ENCODE results near the gene CSF2. TPM values are rescaled to one million over a fixed set of nuclear protein-coding genes. Genes with fewer than 3 reads are reported as not detected.
A peak's percentile ranks its signal among the peaks of the same experiment; 100 is the strongest.

The CSF2 gene
- total and polyA plus RNA-seq, 2 of the 4 experiments (the other 2 are of a cell fraction): 0.31 TPM; not detected in 1

- BruUV-seq (replicated peaks): no TSS peak
- Histone ChIP-seq H3K27ac (ENCODE audit: insufficient read depth, low read length) (no peak overlapping the region), H4K5ac (ENCODE audit: low read depth, low read length) (peak overlapping the region; percentile 51; the same call in 1 of the 2 replicates), H3K9ac (ENCODE audit: low read depth, low read length) (no peak overlapping the region), H2BK20ac (ENCODE audit: low read depth, low read length) (peak overlapping the region; percentile 70), H4K91ac (ENCODE audit: insufficient read depth, low read depth, low read length) (no peak overlapping the region), H2AK9ac (replicated peaks; ENCODE audit: low read depth, low read length, poor library complexity) (no peak overlapping the region), H2BK15ac (ENCODE audit: low read depth, low read length) (peak overlapping the region; percentile 81; the same call in 2 of the 3 replicates), H4K8ac (ENCODE audit: low read depth in 2 of 2, low read length in 2 of 2) (peak overlapping the region in 1 of 2 experiments; percentile 32; a peak in 2 of 4 replicates), H3K9me1 (ENCODE audit: insufficient read depth, low read length) (peaks cover 29% of the 10 kb centered on the region), H3K4ac (ENCODE audit: low read depth, low read length) (peak overlapping the region; percentile 72; the same call in 1 of the 2 replicates), H2BK5ac (ENCODE audit: low read depth, low read length, poor library complexity, severe bottlenecking) (peak overlapping the region; percentile 75), H2AK5ac (ENCODE audit: low read depth, low read length) (peak overlapping the region; percentile 87), H3K23ac (ENCODE audit: low read depth, low read length) (no peak overlapping the region), H3K9me3 (ENCODE audit: control insufficient read depth, insufficient read depth, low read length) (no peaks in the 10 kb centered on the region), H3K4me3 (ENCODE audit: insufficient read depth, low read depth, low read length) (no peak overlapping the region), H3K36me3 (ENCODE audit: control insufficient read depth, insufficient read depth, low read length) (no peaks in the 10 kb centered on the region), H3K14ac (replicated peaks; ENCODE audit: low read depth, low read length) (peak overlapping the region; percentile 87), H3K79me1 (ENCODE audit: low read depth in 1 of 2, low read length in 2 of 2) (no peaks in the 10 kb centered on the region), H3K4me2 (ENCODE audit: low read depth, low read length) (no peak overlapping the region), H2AFZ (replicated peaks; ENCODE audit: low read length, poor library complexity) (peak overlapping the region; percentile 12), H4K20me1 (ENCODE audit: insufficient read depth, low read length) (no peaks in the 10 kb centered on the region), H3K56ac (ENCODE audit: extremely low read depth, insufficient read depth, low read length) (no peak overlapping the region), H3K4me1 (ENCODE audit: control insufficient read depth, insufficient read depth, low read length) (peaks cover 22% of the 10 kb centered on the region), H3K27me3 (ENCODE audit: control insufficient read depth, insufficient read depth, low read length) (no peaks in the 10 kb centered on the region), H2BK120ac (ENCODE audit: low read depth, low read length) (peak overlapping the region; percentile 88), H3K18ac (ENCODE audit: low read depth, low read length) (peak overlapping the region; percentile 42; the same call in 1 of the 2 replicates)
- ChIA-PET CTCF (interaction anchor here (0.9 kb wide), 1 partner anchor 10 kb away, joined by 3 read pairs; no protein-coding TSS in a partner anchor), POLR2A (ENCODE audit: unreplicated experiment) (interaction anchor here (0.6 kb wide), 1 partner anchor 556 kb away, joined by 6 read pairs; no protein-coding TSS in a partner anchor)
- in situ Hi-C loops (cut with MboI; ENCODE audit: low sequenced_read_pairs): no loop called here
- TF ChIP-seq MXI1 (IDR thresholded peaks at IDR 0.05; ENCODE audit: borderline replicate concordance, low read depth, low read length) (no peak), FOS (IDR thresholded peaks at IDR 0.05; ENCODE audit: low read depth, low read length) (0 out of 2 replicates have a peak, but pooled peaks have one; percentile 12), RFX5 (IDR thresholded peaks at IDR 0.05; ENCODE audit: low read depth, low read length) (no peak), USF2 (IDR thresholded peaks at IDR 0.05; ENCODE audit: low read depth, low read length) (no peak), RAD21 (IDR thresholded peaks at IDR 0.05; ENCODE audit: low read length) (no peak), BHLHE40 (IDR thresholded peaks at IDR 0.05; ENCODE audit: low read depth, low read length) (no peak)
- 0 out of 2 replicates have a peak, but pooled peaks have one; percentile 28 for ATAC-seq (ENCODE audit: low read depth)
- intact Hi-C loops (cut with micrococcal nuclease): no loop called here
- DNase-seq: peak; percentile 66
- dilution Hi-C loops (cut with HindIII; ENCODE audit: low sequenced_read_pairs, unreplicated experiment): no loop called here
Observed at GRCh38 chr5:132104556-132104955, 31.0 kb downstream of the CSF2 start.
